Endothelial cell of umbilical vein (primary cell): ENCODE data around the gene PTPRK.

Experiments used
- MYC ChIP-seq: IDR thresholded peaks from one replicate; pipeline ENCODE4 v1.6.1; 2011; ENCODE audit warnings: mild to moderate bottlenecking, low read depth, low read length
- POLR2AphosphoS5 ChIP-seq: IDR thresholded peaks from 2 replicates; pipeline ENCODE4 v1.6.1; 2012; ENCODE audit warnings: low read depth, mild to moderate bottlenecking, control low read depth, low read length, moderate library complexity; ENCODE audit not compliant: insufficient read depth
- TF ChIP-seq, protein P1 (sequence below), 2 donors: IDR thresholded peaks; 1 replicate in 1 of 2; 2 replicates in 1 of 2; pipeline ENCODE4 v1.5.1; 2011; ENCODE audit warnings: low read length in 2 of 2, mild to moderate bottlenecking in 2 of 2, moderate library complexity in 2 of 2, control low read depth in 1 of 2, inconsistent platforms in 1 of 2, low read depth in 1 of 2; ENCODE audit not compliant: insufficient read depth in 1 of 2; ENCODE audit errors: extremely low read depth in 1 of 2

DNA sequence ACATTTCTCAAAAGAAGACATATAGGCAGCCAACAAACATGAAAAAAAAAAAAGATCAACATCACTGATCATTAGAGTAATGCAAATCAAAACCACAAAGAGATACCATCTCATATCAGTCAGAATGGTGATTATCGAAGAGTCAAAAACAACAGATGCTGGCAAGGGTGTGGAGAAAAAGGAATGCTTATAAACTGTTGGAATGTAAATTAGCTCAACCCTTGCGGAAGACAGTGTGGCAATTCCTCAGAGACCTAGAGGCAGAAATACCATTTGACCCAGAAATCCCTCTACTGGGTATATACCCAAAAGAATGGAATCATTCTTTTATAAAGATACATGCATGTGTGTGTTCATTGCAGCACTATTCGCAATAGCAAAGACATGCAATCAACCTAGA lies 315.8 kb downstream of the PTPRK start:
- TF ChIP-seq, protein P1, sequence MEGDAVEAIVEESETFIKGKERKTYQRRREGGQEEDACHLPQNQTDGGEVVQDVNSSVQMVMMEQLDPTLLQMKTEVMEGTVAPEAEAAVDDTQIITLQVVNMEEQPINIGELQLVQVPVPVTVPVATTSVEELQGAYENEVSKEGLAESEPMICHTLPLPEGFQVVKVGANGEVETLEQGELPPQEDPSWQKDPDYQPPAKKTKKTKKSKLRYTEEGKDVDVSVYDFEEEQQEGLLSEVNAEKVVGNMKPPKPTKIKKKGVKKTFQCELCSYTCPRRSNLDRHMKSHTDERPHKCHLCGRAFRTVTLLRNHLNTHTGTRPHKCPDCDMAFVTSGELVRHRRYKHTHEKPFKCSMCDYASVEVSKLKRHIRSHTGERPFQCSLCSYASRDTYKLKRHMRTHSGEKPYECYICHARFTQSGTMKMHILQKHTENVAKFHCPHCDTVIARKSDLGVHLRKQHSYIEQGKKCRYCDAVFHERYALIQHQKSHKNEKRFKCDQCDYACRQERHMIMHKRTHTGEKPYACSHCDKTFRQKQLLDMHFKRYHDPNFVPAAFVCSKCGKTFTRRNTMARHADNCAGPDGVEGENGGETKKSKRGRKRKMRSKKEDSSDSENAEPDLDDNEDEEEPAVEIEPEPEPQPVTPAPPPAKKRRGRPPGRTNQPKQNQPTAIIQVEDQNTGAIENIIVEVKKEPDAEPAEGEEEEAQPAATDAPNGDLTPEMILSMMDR (IDR thresholded peaks at IDR 0.05; ENCODE audit: extremely low read depth in 1 of 2, insufficient read depth in 1 of 2, low read depth in 1 of 2, low read length in 2 of 2): no peak
- TF ChIP-seq POLR2AphosphoS5 (no peak), MYC (no peak)
